ENCODE results near the gene SLC2A10.

The SLC2A10 gene

DNA sequence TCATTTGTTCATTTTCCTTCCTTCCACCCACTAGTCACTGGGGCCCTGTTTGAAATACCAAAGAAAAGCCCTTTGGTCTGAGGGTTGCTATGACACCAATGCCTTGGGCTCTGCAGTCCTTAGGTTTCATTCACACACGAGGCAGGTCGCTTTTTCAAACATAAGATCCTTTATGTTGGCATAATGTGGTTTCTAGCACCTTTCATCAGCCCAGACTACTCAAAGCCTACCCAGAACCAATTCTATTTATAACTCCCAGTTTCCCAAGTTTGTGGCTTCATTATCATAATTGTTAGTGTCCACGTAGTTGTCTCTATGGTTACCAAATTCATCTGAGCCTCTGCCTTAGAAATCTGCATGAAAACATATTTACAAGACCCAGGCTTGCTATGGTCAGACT is 13.6 kb upstream of the SLC2A10 start:
- DNase-seq (ENCODE audit: low read depth): no peak
- TF ChIP-seq, protein P1, sequence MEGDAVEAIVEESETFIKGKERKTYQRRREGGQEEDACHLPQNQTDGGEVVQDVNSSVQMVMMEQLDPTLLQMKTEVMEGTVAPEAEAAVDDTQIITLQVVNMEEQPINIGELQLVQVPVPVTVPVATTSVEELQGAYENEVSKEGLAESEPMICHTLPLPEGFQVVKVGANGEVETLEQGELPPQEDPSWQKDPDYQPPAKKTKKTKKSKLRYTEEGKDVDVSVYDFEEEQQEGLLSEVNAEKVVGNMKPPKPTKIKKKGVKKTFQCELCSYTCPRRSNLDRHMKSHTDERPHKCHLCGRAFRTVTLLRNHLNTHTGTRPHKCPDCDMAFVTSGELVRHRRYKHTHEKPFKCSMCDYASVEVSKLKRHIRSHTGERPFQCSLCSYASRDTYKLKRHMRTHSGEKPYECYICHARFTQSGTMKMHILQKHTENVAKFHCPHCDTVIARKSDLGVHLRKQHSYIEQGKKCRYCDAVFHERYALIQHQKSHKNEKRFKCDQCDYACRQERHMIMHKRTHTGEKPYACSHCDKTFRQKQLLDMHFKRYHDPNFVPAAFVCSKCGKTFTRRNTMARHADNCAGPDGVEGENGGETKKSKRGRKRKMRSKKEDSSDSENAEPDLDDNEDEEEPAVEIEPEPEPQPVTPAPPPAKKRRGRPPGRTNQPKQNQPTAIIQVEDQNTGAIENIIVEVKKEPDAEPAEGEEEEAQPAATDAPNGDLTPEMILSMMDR (conservative IDR thresholded peaks at IDR 0.05; ENCODE audit: control insufficient read depth, insufficient read depth, low read depth, low read length): no peak
- no peak overlapping the region for H3K4me3 ChIP-seq (ENCODE audit: control insufficient read depth, low read depth, low read length)

DNA sequence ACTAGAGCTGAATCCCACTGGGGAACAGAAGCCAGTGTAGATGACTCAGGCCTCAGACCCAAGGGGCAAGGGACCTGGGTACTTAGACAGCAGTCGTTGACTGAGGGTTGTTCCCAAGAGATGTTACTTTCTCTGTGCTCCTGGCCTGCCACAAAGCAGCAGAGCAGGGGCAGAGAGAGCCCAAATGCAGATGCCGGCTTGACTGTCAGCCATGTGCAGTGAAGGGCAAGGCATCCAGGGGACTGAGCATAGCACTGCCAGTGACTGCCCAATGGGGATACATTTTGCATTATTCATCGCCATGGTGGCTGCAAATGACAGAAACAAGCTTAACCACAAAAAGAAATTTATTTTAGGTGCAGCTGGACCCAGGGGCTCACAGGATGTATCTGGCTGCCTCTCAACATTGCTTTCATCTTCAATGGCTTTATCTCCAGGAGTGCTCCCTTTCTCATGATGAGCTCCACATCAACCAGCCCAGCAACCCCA is 12.6 kb upstream of the SLC2A10 start:
- DNase-seq (ENCODE audit: low read depth): no peak
- TF ChIP-seq, protein P1 (conservative IDR thresholded peaks at IDR 0.05; ENCODE audit: control insufficient read depth, insufficient read depth, low read depth, low read length): no peak
- no peak overlapping the region for H3K4me3 ChIP-seq (ENCODE audit: control insufficient read depth, low read depth, low read length)

DNA sequence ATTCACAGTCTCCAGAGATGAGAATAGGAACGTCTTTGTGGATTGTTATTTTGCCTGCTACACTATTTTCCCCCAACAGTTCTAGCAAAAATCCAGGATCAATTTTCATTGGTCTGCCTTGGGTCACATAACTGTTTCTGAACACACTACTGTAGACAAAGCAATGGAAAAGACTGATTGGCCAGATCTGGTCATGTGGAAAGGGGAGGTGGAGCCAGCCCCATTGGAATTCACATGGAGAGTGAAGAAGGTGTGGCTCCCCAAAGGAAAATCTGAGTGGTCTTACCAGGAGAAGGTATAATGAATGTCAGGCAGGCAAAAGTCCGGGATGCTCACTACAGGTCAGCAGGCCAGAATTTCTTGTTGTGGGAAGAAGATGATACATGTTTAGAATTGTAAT is 10.7 kb upstream of the SLC2A10 start:
- no peak overlapping the region for H3K4me3 ChIP-seq (ENCODE audit: control insufficient read depth, low read depth, low read length)
- no peak for DNase-seq (ENCODE audit: low read depth)
- TF ChIP-seq, protein P1 (conservative IDR thresholded peaks at IDR 0.05; ENCODE audit: control insufficient read depth, insufficient read depth, low read depth, low read length): no peak

DNA sequence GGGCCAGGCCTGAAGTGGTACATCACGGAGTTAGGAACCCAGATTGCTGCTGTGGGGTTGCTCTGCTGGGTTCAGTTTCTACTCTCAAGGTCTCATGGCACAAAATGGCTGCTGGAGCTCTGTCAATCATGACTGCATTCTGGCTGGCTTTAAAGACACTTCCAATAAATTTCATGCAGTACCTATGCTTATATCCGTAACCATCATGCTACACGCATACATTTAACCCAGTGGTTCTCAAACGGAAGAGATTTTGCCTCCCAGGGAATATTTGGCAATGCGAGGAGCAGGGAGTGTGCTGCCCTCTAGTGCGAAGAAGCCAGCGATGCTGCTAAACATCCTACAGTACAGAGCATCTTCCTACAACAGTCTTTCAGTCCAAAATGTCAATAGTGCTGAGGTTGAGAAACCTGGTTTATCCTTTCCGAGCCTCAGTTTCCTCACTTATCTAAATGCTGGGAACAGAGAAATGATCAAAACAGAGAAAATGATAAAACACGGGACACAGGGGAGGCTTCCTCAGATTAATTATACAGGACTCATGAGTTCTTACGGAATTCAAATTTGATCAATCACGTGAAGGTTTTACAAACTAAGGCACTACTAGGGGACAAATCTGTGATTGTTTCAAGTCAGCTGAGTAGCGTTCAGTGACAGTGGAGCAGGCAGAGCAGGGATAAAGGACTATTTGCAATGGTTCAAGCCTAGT is 9.6 kb upstream of the SLC2A10 start:
- no peak overlapping the region for H3K4me3 ChIP-seq (ENCODE audit: control insufficient read depth, low read depth, low read length)
- DNase-seq (ENCODE audit: low read depth): peak; percentile 58
- TF ChIP-seq, protein P1 (conservative IDR thresholded peaks at IDR 0.05; ENCODE audit: control insufficient read depth, insufficient read depth, low read depth, low read length): peak; percentile 90

DNA sequence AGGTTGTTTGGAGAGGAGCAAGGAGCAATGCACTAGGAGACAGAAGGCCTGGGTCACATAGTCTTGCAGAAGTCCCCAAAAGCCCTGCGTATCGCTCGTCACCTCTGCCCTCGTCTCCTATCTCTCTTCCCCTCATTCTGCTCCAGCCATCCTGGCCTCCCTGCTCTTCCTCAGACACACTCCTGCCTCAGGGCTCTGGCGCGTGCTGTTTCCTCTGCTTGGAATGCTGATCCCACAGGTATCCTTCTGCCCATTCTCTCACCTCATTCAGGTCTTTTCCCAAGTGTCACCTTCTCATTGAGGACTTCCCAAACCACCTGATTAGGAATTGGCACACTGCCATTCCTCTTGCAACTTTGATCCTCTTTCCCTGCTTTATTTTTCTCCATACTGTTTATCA is 9.0 kb upstream of the SLC2A10 start:
- no peak overlapping the region for H3K4me3 ChIP-seq (ENCODE audit: control insufficient read depth, low read depth, low read length)
- TF ChIP-seq, protein P1 (conservative IDR thresholded peaks at IDR 0.05; ENCODE audit: control insufficient read depth, insufficient read depth, low read depth, low read length): no peak
- no peak for DNase-seq (ENCODE audit: low read depth)

DNA sequence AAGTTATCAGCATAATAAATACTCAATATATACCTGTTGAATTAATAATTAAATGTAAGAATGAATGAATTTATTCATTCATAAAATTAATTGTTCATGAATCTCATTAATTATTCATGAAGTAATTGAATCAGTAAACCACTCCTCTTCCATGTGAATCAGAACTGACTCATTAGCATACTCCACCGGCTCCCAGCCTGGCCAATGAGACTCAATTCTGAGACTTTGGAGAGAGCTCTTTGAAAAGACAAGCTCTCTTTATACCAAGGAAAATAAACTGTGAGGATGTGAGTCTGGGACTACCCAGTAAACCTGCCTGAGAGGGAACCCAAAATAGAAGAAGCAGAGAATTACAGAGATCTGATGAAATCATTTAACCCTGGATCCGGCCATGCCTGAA is 8.4 kb upstream of the SLC2A10 start:
- TF ChIP-seq, protein P1 (conservative IDR thresholded peaks at IDR 0.05; ENCODE audit: control insufficient read depth, insufficient read depth, low read depth, low read length): no peak
- H3K4me3 ChIP-seq (ENCODE audit: control insufficient read depth, low read depth, low read length): no peak overlapping the region
- peak; percentile 41 for DNase-seq (ENCODE audit: low read depth)
